Glutamatergic neuron (in vitro differentiated cells): Measurements from ENCODE around the gene HOXD8. TPM values are rescaled to one million over a fixed set of nuclear protein-coding genes. Genes with fewer than 3 reads are reported as not detected.
A peak's percentile ranks its signal among the peaks of the same experiment; 100 is the strongest.

Experiments
- DNase-seq: peaks from one replicate; pipeline ENCODE4 v3.0.0; 2022
- H3K27ac Mint-ChIP-seq: one replicate; pipeline ENCODE4 v1.8.0; 2020; ENCODE audit warnings: mild to moderate bottlenecking, mixed read lengths, inconsistent platforms; ENCODE audit not compliant: unreplicated experiment
- H3K27me3 Mint-ChIP-seq: one replicate; pipeline ENCODE4 v1.8.0; 2020; ENCODE audit warnings: mild to moderate bottlenecking, moderate library complexity, mixed read lengths, inconsistent platforms; ENCODE audit not compliant: unreplicated experiment
- H3K36me3 Mint-ChIP-seq: one replicate; pipeline ENCODE4 v1.8.0; 2020; ENCODE audit warnings: mild to moderate bottlenecking, mixed read lengths, inconsistent platforms; ENCODE audit not compliant: unreplicated experiment
- H3K4me1 Mint-ChIP-seq: one replicate; pipeline ENCODE4 v1.8.0; 2020; ENCODE audit warnings: mild to moderate bottlenecking, low read depth, mixed read lengths, inconsistent platforms; ENCODE audit not compliant: unreplicated experiment
- H3K4me3 Mint-ChIP-seq: one replicate; pipeline ENCODE4 v1.8.0; 2020; ENCODE audit warnings: mild to moderate bottlenecking, mixed read lengths, inconsistent platforms; ENCODE audit not compliant: unreplicated experiment
- H3K9me3 Mint-ChIP-seq: one replicate; pipeline ENCODE4 v1.8.0; 2020; ENCODE audit warnings: mild to moderate bottlenecking, moderate library complexity, mixed read lengths, inconsistent platforms; ENCODE audit not compliant: unreplicated experiment
- total RNA-seq: library from RNA; stranded (reverse); fragmentation: NEBNext Ultra II Directional; extraction: Animal tissue kit (Norgen Biotek cat#: 25700); gene quantifications from one replicate; pipeline ENCODE4 v1.2.1, GENCODE V29; 2021; ENCODE audit not compliant: unreplicated experiment
- TF ChIP-seq, protein P1 (sequence below): fragments of 200-600 bp; sonication (generic); IDR thresholded peaks from one replicate; pipeline ENCODE4 v1.5.0; 2021; ENCODE audit not compliant: partially characterized antibody, unreplicated experiment

Gene HOXD8
- total RNA-seq, 1 donor from 2014 or later: 0.27 TPM

DNA sequence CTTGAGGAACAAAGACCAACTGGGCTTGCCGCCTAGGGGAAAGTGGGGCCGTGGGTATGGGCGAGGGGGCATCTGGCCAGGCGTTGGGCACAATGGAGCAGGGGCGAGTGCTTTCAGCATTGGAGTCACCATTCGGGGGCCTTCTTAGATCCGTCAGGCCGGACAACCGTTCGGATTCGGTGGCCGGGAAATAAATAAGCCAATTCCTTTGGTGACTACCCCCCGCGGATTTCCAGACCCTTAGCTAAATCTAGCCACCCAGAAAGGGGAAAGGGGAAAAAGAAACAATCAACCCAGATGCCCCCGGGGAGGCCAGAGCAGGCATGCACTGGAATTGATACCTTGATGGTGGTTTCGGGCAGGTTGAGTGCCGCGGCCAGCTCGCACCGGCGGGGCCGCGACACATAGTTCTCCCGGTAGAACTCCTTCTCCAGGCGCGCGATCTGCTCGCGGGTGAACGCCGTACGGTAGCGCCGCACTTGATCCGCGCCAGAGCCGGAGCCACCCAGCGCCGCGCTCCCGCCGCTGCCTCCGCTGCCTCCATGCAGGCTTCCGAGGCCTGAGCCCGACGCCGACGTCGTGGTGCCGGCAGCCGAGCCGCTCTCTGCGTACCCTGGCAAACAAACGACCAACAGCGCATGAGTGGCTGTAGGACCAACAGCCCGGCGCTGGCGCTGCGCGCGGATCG, 47.5 kb upstream of the HOXD8 start:
- Mint-ChIP-seq H3K36me3 (no peaks in the 10 kb centered on the region), H3K4me1 (peaks cover 19% of the 10 kb centered on the region), H3K4me3 (peak overlapping the region; percentile 82), H3K27me3 (peaks cover 49% of the 10 kb centered on the region), H3K27ac (no peak overlapping the region), H3K9me3 (peaks cover 27% of the 10 kb centered on the region)
- DNase-seq: peak; percentile 65
- TF ChIP-seq, protein P1, sequence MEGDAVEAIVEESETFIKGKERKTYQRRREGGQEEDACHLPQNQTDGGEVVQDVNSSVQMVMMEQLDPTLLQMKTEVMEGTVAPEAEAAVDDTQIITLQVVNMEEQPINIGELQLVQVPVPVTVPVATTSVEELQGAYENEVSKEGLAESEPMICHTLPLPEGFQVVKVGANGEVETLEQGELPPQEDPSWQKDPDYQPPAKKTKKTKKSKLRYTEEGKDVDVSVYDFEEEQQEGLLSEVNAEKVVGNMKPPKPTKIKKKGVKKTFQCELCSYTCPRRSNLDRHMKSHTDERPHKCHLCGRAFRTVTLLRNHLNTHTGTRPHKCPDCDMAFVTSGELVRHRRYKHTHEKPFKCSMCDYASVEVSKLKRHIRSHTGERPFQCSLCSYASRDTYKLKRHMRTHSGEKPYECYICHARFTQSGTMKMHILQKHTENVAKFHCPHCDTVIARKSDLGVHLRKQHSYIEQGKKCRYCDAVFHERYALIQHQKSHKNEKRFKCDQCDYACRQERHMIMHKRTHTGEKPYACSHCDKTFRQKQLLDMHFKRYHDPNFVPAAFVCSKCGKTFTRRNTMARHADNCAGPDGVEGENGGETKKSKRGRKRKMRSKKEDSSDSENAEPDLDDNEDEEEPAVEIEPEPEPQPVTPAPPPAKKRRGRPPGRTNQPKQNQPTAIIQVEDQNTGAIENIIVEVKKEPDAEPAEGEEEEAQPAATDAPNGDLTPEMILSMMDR: no peak

DNA sequence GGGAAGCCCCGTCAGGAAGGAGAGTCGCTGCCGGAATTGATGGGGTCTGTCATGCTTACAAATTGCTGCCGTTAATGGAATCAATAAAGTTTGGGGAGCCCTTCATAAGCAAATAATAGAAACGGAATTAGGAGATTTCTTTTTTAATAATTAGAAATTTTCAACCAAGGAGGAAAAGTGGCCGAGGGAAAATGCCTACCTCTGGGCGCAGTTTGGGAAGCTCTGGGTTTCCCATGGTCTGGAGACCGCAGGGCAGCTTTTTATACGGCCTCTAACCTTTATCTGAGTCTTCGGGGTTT, 47.0 kb upstream of the HOXD8 start:
- H3K36me3 Mint-ChIP-seq: no peaks in the 10 kb centered on the region
- peak overlapping the region; percentile 70 for H3K4me3 Mint-ChIP-seq
- peaks cover 27% of the 10 kb centered on the region for H3K9me3 Mint-ChIP-seq
- H3K27me3 Mint-ChIP-seq: peaks cover 51% of the 10 kb centered on the region
- peaks cover 19% of the 10 kb centered on the region for H3K4me1 Mint-ChIP-seq
- TF ChIP-seq, protein P1: no peak
- no peak for DNase-seq
- H3K27ac Mint-ChIP-seq: no peak overlapping the region

DNA sequence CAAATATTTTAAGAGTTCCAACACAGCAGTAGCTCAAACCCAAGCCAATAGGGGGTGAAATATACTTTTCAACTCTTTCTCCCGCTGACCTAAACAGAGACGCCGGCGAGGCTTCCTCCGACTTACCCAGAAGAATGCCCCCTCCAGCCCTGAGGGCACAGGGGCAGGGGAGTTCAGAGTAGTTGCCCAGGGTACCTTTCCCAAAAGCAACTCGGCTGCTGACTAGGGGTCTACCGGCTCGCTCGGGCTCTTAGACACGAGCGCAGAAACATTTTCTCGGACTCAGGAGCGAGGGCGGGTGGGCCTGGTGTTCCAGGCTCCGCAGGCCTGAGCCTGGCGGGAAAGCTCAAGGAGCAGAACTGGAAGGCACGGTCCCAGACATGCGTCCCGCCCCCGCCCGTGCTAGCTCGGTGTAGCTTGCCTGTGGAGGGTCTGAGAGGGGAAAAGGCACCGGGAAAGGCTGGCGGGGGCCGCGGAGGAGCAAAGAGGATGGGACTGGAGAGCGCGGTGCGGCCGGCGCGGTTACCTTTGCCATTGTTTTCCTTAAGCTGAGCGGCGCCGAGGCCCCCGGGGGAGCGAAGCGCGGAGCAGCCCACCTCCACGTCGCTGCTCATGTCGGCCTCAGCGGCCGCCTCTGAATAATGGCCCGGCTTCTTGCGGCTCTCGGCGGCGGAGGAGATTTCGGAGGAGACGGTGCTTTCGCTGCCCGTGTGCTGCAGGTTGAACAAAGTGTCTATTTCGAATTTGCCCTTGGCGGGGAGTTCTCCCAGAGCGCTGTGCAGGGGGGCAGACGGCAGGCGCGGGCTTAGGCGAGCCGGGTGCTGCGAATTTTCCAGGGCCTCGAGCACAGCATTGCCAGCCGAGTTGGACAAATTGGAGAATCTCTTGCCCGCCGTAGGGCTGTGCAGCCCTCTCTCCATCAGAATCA, 46.4 kb upstream of the HOXD8 start:
- Mint-ChIP-seq H3K27me3 (peaks cover 53% of the 10 kb centered on the region), H3K27ac (no peak overlapping the region), H3K4me1 (peaks cover 19% of the 10 kb centered on the region), H3K9me3 (peaks cover 27% of the 10 kb centered on the region), H3K4me3 (peak overlapping the region; percentile 69), H3K36me3 (no peaks in the 10 kb centered on the region)
- TF ChIP-seq, protein P1: no peak
- no peak for DNase-seq

- Mint-ChIP-seq H3K36me3 (no peaks in the 10 kb centered on the region), H3K9me3 (peaks cover 24% of the 10 kb centered on the region), H3K27ac (no peak within 1 kb of the TSS), H3K27me3 (peaks cover 55% of the 10 kb centered on the region), H3K4me3 (peak within 1 kb of the TSS; percentile 80), H3K4me1 (peaks cover 13% of the 10 kb centered on the region)
- TF ChIP-seq, protein P1: no peak
- no peak for DNase-seq
Observed at GRCh38 chr2:176083796-176084261, 45.7 kb upstream of the HOXD8 start, which contains the start of gene EVX2. Gene EVX2 (minus strand): TSS chr2:176083962. CDS start chr2:176083776, 186 bp downstream.

GRCh38 chr2:176084611-176085119, 44.8 kb upstream of the HOXD8 start:
- Mint-ChIP-seq H3K4me1 (peaks cover 13% of the 10 kb centered on the region), H3K4me3 (peak overlapping the region; percentile 80), H3K9me3 (peaks cover 19% of the 10 kb centered on the region), H3K36me3 (no peaks in the 10 kb centered on the region), H3K27me3 (peaks cover 53% of the 10 kb centered on the region), H3K27ac (no peak overlapping the region)
- TF ChIP-seq, protein P1: no peak
- no peak for DNase-seq
